ENCODE results near the gene PDE8B.

PDE8B gene

DNA sequence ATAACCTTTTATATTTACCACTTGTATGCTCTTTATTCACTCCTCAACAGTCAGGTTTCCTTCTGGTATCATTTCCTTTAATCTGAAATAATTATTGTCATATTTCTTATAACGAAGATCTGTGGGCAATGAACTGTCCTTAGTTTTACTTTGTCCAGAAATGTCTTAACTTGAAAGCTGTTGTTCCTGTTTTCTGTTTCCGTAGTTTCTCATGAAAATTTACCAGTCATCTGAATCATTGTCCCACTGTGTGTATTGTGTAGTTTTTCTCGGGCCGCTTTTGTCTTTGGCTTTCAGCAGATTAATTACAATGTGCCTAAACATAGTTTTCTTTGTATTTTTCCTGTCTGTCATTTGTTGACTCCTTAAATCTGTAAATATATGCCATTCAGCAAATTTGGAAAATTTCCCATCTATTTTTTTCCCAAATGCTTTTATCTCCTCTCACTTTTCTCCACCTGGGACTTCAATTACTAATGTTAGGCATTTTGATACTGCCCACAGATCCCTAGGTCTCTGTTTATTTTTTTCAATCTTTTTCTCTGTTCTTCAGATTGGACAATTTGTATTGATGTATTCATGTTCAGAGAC lies 74.9 kb downstream of the PDE8B start:
- no peak for DNase-seq (ENCODE audit: low spot score)

DNA sequence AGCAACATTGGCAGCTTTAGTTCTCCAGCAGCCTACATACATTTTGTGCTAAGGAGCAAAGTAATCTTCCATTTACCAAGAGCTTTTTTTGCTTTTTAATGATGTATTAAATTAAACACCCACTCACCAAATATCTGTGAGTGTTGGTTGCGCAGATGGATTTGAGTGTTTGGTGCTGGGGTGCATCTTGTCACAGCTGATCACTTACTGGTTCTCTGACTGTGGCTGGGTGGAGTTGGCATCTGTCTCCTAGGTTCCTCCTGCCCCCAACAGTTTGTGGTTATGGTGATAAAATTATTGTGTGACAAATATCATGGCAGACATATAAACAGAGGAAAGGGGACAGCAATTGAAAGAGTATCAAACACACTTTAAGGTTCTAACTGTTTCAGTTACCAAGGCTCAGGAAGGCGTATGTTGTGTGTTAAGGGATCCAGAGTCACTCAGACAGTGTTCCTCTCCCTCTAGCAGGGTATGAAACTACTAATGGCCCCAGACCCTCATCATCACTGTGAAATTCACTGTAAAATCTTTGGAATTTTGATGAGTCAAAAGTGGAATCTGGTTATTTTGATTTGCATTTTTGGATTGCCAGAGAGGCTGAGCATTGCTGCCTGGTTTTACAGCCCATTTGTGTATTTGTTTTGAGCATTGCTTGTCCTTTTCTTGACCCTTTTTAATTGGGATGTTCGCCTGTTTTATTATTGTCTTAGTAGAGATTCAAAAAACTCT lies 81.7 kb downstream of the PDE8B start:
- no peak for DNase-seq (ENCODE audit: low spot score)

DNA sequence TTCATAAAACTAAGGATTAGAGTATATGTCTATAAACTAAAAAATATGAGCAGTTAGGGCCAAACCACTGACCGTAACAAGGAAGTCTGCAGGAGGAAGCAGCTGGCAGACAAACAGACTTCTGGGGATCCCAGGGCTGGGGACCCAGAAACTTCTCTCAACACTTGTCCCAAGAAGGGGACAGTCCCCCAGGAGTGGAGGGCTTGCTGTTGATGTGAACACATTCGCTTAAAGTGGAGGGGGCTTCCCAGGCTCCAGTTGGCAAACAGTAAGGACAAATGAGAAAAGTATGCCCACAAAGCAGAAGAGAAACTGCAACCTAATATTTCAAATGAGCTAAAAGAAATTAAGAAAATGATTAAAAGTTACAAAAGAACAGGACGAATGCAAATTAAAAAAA lies 83.7 kb downstream of the PDE8B start:
- DNase-seq (ENCODE audit: low spot score) = no peak

DNA sequence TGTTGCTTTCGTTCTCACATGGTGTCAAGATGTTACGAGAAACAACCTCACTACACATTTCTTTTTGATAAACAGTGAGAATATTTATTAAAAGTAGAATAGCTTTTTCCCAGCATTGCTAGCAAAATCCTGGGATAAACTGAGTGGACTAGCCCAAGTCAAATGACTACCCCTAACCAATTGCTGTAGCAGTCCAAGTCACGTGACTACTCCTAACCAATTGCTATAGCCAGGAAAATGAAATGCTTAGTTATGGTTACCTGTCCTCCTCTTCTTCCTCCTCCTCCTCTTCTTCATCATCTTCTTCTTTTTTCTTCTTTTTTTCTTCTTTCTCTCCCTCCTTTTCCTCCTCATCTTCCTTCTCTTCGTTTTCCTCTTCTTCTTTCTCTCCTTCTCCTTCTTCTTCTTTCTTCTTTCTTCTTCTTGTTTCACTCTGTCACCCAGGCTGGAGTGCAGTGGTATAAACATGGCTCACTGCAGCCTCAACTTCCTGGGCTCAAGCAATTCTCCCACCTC lies 85.4 kb downstream of the PDE8B start:
- no peak for DNase-seq (ENCODE audit: low spot score)

DNA sequence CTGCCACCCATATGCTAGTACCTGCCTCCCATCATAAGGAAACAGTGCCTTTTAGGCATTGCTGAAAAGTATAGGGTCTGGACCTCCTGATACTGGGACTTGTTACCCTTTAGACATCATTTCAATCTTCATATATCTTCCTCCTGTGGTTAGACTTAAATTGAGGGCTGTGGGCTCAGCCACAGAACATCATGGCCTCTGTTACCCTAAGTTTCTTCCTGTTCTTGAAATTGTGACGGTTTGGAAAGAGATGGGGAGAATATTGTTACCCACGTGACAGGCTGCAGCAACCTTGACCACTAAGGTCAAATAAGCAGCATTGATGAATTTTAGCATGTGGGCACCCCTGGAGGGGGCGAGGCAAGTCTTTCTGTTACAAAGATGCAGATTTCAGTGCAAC lies 87.7 kb downstream of the PDE8B start:
- no peak for DNase-seq (ENCODE audit: low spot score)

DNA sequence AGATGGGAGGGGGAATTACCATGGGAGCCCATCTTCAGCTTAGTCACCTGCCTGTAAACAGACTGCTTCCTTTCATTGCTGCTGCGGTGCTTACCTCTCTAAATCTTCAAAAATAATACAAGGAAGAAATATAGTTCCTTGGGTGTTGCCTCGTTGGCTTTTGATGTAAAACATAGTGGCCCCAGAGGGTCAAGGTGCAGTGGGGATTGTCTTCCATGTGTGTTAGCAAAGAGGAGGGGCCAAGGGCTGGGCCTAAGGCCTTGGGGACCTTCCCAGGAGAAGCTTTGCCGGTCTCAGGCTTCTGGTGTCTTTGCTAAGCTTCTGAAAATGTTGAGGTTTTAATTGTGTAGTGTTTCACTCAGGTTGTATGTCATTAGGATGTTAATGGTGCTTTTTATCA lies 90.0 kb downstream of the PDE8B start:
- no peak for DNase-seq (ENCODE audit: low spot score)

DNA sequence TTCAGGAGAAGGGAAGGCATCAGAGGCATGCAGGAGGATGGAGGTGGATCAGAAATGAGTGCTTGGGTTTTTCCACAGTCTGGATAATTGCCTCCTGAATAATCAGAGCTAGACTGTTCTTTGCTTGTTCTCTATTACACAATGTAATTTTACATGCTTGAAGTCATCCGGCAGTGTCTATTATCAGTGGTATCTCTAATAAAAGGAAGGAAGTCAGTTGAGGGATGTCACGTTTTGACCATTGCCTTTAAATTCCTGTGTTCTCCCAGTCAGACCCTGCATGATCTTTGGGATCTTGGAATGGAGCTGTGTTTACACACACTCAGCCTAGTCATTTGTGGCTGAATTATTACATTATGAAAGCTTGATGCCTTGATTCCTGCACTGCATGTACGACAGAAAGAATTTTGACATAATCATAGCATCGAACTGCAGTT lies 91.0 kb downstream of the PDE8B start:
- DNase-seq (ENCODE audit: low spot score) = no peak

DNA sequence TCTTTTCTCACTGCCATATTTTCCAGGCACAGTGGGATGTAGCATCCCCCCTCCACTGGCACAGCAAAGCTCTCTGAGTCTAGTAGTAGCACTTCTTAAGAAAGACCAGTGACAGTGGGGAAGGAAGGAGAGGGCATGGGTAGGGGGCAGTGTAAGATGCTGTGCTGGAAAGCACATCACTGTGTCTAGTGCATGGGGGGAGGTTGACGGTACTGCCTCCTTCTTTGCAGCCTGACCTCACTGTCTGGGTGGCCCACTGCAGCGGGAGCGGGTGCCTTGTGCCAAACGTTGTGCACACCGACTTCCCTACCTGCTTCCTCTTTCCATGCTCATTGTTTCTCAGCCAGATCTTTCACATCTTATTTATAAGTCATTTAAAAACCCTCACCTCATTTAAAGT lies 91.8 kb downstream of the PDE8B start:
- no peak for DNase-seq (ENCODE audit: low spot score)

DNA sequence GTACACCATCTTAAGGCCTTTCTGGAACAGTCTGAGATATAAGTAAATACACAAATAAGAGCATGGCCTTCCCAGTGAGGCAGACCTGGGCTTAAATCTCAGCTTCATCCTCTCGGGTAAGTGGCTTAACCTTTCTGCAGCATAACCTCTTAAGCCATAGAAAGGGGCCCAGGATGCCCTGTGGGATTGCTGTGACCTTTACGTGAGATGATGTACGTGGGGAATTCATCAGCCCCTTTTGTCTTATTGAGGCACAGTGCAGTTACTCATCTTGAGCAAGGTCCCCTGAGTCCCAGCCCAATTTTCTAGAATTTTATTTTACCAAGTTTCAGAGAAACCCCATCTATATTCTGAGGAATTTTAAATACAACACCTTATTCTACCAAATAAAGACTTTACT lies 92.2 kb downstream of the PDE8B start:
- DNase-seq (ENCODE audit: low spot score) = no peak

DNA sequence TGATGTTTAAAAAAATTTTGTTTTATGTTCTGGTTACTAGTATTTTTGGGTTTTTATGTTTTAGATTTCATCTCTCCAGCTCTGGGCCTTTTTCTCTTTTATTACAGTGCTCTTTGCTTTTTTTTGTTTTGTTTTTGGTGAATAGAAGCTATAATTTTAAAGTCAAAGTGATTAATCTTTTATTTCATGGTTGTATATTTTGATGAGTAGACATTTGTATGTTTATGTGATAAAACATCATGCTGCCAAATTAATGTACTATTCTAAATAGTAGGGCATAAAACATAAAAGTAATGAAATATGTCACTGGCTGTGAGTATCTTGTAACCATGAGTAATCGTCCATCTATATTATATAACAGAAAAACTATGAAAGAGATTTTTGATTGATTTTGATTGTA lies 93.9 kb downstream of the PDE8B start:
- DNase-seq (ENCODE audit: low spot score) = no peak

DNA sequence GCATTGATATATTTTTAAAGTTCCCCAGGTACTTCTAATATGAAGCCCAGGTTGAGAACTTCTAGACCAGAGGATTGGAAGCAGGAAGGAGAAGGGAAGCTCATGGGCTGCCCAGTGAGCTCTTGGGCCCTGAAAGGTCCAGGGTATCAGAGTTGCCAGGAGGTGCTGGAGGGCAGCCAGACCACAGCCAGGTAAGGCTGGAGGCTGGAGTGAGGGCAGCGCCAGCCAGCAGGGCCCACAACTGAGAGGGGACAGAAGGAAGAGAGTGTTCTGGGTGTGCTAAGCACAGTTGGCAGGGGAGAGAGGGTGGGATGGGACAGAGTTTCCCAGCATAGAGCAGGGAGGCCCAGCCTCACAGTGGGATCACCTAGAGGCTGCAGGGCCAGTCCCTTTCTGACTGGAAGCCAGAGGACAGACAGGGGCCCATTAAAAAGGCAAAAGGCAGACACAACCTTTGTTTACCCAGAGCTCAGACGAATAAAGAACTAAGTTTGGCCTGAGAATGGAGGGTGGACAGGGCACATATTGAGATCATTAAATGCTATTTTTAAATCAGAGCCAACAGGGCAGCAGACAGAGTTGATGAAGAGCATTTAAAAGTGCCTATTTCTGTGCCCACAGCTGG lies 94.9 kb downstream of the PDE8B start:
- no peak for DNase-seq (ENCODE audit: low spot score)

DNA sequence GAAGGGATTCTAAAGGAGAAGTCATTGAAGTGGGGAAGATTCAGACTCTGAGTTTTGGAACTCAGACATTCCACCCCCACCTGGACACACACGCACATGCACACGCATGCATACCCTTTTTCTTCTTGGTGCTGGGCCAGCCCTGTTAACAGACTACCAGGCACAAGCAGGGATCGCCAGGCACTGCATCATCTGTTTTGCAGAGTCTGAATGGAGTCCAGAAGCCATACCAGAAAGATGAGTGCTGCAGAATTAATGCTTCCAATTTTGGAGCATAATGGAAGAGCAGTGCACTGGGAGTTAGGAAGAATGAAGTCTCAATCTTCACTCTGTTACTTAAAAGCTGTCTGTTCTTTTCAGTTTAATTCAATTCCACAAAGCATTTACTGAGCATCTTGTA lies 95.5 kb downstream of the PDE8B start:
- no peak for DNase-seq (ENCODE audit: low spot score)

DNA sequence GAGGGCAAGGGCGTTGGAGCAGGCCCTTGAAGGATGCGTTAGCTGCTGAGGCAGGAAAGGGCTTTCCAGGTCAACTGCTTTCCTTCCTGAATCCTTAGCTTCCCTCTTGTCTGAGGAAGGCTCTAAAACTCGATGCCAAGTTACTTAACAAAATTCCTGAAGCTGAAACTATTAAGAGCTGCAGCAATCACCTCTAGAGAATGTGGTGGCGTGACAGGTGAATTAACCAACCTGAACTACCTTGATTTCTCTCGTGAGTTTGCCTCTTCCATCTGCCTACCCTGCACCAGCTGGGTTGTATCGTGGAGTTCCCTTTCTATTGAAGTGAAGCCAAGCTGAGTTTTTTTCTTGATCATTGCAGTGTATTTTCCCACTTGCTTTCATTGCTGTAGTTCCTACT lies 96.1 kb downstream of the PDE8B start:
- DNase-seq (ENCODE audit: low spot score) = no peak

DNA sequence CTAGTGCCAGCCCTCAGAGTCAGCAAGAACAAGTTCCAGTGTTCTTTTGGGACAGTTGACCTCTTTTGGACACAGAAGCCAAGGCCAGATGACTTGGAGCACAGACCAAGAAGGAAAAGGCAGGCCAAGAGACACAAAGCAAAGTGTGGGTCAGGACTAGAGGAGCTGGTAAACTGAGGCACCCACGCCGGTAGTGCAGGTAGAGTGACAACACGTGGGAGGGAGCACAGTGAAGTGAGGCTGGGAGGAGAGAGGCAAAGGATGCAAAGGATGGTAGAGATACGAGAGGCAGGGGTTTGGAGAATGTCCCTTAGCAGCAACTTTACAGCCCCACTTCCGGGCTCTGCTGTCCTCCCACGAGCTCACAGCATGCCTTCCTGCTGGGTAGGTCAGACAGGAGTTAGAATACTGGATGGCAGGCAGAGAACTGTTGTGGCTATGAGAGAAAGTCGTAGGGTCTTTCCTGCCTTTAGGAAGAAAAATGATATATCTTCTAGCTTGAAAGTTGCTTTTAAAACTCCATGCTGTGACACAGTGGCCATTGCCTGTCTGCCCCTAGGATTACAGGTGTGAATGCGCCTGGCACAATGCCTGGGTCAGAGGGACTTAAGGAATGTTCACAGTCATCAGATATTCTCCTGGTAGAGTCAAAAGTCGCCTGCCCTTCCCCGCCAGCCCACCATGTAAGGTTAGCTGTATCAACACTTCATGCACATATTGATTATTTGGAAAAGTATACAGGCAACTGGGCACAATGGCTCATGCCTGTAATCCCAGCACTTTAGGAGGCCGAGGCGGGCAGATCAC lies 97.9 kb downstream of the PDE8B start:
- DNase-seq (ENCODE audit: low spot score) = no peak

DNA sequence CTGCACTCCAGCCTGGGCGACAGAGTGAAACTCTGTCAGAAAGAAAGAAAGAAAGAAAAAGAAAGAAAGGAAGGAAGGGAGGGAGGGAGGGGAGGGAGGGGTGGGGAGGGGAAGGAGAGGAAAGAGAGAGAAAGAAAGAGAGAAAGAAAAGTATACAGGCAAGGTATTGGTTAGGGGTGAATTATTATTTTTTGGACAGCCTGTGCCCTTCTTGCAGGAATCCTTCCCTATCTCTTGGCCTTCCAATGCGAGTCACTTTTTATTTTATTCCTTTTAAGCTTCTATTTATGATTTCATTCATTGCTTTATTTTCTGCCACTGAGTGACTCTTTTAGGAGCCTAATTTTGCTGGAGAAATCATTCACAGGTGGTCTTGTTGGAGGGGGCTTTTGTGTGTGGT lies 98.7 kb downstream of the PDE8B start:
- DNase-seq (ENCODE audit: low spot score) = no peak

DNA sequence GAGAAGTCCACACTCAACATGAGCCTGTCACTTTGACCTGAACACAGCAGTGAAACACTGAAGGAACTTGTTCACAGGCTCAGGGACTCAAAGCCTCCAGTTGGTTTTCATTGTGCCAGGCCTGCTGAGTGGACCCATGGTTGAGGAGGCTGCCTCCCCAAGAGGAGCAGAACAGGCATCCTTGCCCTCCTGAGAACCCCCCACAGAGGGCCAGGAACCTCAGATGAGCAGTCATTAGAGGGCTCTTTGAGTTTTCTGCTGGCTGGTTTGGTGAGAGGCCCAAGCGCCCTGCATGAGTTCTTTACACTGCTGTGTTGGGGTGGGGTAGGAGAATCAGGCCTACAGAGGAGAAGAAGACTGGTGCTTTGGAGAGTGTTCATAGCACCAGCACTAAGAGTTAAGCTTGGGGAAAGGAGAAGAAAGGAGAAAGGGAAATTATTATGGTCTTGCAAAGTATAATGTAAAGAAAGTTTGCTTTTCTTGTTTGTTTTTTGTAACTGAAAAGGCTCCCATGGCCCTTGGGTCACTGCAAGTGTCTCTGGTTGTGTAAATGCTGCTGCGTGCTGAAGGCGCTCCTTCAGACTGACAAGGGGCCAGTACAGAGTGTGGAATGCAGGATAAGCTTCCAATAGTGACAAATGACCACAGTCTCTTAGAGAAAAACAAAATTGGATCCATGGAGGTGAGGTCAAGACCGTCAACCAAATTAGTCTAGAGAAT lies 100.2 kb downstream of the PDE8B start:
- no peak for DNase-seq (ENCODE audit: low spot score)

DNA sequence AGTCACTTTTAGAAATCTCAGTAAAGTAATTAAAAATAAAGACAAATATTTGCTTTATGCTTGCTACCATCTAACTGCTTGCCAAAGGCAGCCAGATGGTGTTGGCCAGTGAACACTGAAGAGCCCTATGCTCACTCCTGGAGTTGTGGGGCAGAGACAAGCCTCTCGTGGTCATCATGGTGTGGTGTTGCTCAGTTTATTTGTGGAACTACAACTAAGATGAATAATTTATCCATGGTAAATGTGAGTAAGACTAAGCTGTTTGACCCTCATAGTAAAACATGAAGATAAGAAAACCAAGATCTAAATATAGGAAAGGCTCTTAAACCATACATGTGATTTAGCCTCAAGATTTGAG lies 100.7 kb downstream of the PDE8B start:
- no peak for DNase-seq (ENCODE audit: low spot score)

DNA sequence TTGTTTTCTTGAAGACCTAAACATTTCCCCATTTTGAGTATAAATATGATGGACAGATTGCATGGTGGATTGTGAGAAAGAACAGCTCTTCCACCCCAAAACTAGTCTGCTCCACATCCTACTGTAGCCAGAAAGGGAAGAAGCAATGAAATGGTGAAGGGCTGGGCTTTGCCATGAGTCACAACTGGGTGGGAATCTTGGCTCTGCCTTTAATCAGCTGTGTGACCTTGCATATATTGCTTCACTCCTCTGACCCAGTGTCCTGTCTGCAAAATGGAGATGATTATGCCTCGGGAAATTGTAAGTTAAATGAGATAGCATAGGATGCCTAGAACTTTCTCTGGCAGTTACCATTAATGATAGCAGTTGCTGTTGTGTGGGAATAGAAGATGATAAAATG lies 101.9 kb downstream of the PDE8B start:
- no peak for DNase-seq (ENCODE audit: low spot score)

DNA sequence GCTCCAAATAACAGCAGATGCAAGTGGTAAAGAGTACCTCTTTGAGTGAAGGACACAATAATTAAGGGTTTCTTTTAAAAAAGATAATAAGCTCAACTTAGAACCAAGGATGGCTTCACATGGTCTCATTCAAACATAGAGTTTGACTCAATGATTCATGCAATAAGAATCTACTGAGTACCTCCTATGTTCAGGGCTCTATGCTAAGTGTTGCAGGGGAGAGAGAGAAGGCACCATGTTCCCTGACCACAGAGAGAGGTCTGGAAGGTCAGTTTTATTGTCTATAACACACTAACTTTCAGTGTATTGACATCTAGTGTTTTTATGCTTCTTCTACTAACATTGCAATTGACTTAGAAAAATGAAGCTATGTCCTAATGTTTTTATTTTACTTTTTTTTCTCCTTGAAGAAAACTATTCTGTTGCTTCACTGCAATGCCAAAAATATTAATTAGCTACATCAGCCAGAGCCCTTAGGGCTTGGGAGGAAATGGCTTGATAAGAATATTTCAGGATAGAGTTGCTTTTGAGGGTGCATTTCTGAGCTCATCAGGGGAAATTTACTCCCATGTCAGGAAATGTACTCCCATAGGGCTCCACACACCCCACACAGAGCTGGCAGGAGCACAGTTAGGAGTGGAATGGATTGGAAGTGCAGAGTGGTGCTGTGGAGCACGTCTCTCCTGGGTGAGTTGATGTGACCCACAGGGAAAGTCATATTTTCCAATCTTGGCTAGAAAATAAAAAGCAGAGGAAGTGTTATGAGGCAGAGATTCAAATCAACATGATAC lies 106.6 kb downstream of the PDE8B start:
- no peak for DNase-seq (ENCODE audit: low spot score)

DNA sequence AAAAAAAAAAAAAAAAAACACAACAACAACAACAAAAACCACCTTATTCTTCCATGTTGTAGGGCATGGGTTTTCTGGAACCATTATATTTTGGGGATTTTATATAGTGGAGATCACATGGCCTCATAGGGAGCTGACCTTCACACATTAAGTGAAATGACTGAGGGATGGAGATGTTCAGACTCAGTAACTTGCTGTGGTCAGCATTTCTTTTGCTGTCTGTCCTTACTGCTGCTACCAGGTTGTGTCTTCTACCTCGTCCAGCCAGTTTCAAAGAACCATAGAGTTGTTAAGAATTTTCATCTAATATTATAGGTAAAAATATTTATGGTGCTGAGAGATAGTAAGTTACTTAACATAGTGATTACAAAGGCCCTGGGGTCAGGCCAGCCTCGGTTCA lies 107.6 kb downstream of the PDE8B start:
- no peak for DNase-seq (ENCODE audit: low spot score)

DNA sequence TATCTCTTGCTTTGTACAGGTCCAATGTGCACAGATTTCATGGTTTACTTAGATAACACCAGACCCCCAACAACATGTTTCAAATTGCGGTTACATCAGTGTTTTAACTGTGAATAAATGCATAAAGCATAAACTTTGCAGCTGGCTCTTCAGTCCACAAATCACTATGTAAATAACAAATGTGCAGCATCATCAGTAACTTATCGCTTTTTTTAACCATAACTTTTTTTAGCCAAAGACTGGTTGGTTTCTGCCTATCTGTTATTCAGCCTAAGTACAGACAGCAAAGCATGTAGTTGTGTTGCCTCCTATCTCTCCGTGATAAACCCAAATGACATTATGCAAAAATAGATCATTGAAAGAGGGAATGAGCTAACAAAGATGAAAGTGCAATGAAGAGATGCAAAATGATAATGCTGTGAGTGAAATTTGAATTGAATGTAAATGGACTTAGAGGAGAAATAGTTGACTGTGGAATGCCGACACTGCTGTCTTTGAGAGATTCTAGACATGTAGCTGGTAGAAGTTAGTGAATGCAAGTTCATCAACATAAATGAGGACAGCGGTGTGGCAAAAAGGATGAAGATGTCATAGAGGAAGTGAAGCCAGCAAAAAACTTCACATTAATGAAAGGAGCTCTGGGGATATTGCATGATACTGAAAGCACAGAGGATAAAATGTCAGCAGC lies 108.8 kb downstream of the PDE8B start:
- no peak for DNase-seq (ENCODE audit: low spot score)
